Astrocyte (in vitro differentiated cells and primary cell): ENCODE results near the gene PPP1R13B. TPM values are rescaled to one million over a fixed set of nuclear protein-coding genes. Genes with fewer than 3 reads are reported as not detected.

ENCODE experiments used
- DNase-seq: peaks from one replicate; pipeline ENCODE4 v3.0.0-alpha.2; 2010; ENCODE audit warnings: low read depth
- FAIRE-seq: peaks from 2 replicates; lab custom pipeline; 2011; peaks lifted over from hg19 to GRCh38; lab: Jason Lieb, UNC
- H2AFZ ChIP-seq: 2 replicates; pipeline ENCODE4 v1.6.0; 2012; ENCODE audit warnings: low read depth, low read length, inconsistent platforms
- H3K27ac ChIP-seq: 2 replicates; pipeline ENCODE4 v1.5.1; 2011; ENCODE audit warnings: low read depth, low read length, inconsistent platforms
- H3K27me3 ChIP-seq: 2 replicates; pipeline ENCODE4 v1.6.0; 2011; ENCODE audit warnings: low read length, inconsistent platforms; ENCODE audit not compliant: insufficient read depth
- H3K36me3 ChIP-seq: 2 replicates; pipeline ENCODE4 v1.5.1; 2011; ENCODE audit warnings: low read length, inconsistent platforms; ENCODE audit not compliant: insufficient read depth
- H3K4me1 ChIP-seq: 2 replicates; pipeline ENCODE4 v1.5.1; 2011; ENCODE audit warnings: low read length, inconsistent platforms; ENCODE audit not compliant: insufficient read depth
- H3K4me2 ChIP-seq: 2 replicates; pipeline ENCODE4 v1.6.0; 2012; ENCODE audit warnings: low read length, inconsistent platforms
- H3K4me3 ChIP-seq: 2 replicates; pipeline ENCODE4 v1.5.1; 2011; ENCODE audit warnings: low read depth, mild to moderate bottlenecking, low read length, inconsistent platforms; ENCODE audit not compliant: insufficient read depth
- H3K79me2 ChIP-seq: 2 replicates; pipeline ENCODE4 v1.6.0; 2012; ENCODE audit warnings: mild to moderate bottlenecking, low read length, inconsistent platforms; ENCODE audit not compliant: insufficient read depth
- H3K9ac ChIP-seq: 2 replicates; pipeline ENCODE4 v1.6.0; 2012; ENCODE audit warnings: mild to moderate bottlenecking, low read length, inconsistent platforms
- H3K9me3 ChIP-seq: 2 replicates; pipeline ENCODE4 v1.5.1; 2012; ENCODE audit warnings: low read depth, mild to moderate bottlenecking, low read length, inconsistent platforms; ENCODE audit not compliant: insufficient read depth
- H4K20me1 ChIP-seq: 2 replicates; pipeline ENCODE4 v1.6.0; 2012; ENCODE audit warnings: low read length, inconsistent platforms; ENCODE audit not compliant: insufficient read depth
- H3K27ac Mint-ChIP-seq: one replicate; pipeline ENCODE4 v1.8.0; 2021; ENCODE audit warnings: mild to moderate bottlenecking, mixed read lengths; ENCODE audit not compliant: unreplicated experiment
- H3K27me3 Mint-ChIP-seq: one replicate; pipeline ENCODE4 v1.8.0; 2021; ENCODE audit warnings: low read depth, mixed read lengths; ENCODE audit not compliant: unreplicated experiment
- H3K36me3 Mint-ChIP-seq: one replicate; pipeline ENCODE4 v1.8.0; 2021; ENCODE audit warnings: low read depth, mixed read lengths; ENCODE audit not compliant: unreplicated experiment
- H3K4me1 Mint-ChIP-seq: one replicate; pipeline ENCODE4 v1.8.0; 2021; ENCODE audit warnings: low read depth, mixed read lengths; ENCODE audit not compliant: unreplicated experiment
- H3K4me3 Mint-ChIP-seq: one replicate; pipeline ENCODE4 v1.8.0; 2021; ENCODE audit warnings: mild to moderate bottlenecking, moderate library complexity, mixed read lengths; ENCODE audit not compliant: unreplicated experiment
- H3K9me3 Mint-ChIP-seq: one replicate; pipeline ENCODE4 v1.8.0; 2021; ENCODE audit warnings: mild to moderate bottlenecking, mixed read lengths; ENCODE audit not compliant: unreplicated experiment
- CTCF ChIP-seq: IDR thresholded peaks from 2 replicates; pipeline ENCODE4 v1.5.1; 2011; ENCODE audit warnings: low read depth, mild to moderate bottlenecking, inconsistent platforms, low read length, moderate library complexity; ENCODE audit not compliant: insufficient read depth
- EZH2 ChIP-seq: IDR thresholded peaks from 2 replicates; pipeline ENCODE4 v1.6.1; 2012; ENCODE audit warnings: mild to moderate bottlenecking, low read length, inconsistent platforms; ENCODE audit not compliant: insufficient read depth
- total RNA-seq: library from RNA; stranded (reverse); gene quantifications from 2 replicates; pipeline ENCODE4 v1.2.1, GENCODE V29; 2021

Gene PPP1R13B
- total RNA-seq, 1 donor from 2014 or later = 7.0 TPM

DNA sequence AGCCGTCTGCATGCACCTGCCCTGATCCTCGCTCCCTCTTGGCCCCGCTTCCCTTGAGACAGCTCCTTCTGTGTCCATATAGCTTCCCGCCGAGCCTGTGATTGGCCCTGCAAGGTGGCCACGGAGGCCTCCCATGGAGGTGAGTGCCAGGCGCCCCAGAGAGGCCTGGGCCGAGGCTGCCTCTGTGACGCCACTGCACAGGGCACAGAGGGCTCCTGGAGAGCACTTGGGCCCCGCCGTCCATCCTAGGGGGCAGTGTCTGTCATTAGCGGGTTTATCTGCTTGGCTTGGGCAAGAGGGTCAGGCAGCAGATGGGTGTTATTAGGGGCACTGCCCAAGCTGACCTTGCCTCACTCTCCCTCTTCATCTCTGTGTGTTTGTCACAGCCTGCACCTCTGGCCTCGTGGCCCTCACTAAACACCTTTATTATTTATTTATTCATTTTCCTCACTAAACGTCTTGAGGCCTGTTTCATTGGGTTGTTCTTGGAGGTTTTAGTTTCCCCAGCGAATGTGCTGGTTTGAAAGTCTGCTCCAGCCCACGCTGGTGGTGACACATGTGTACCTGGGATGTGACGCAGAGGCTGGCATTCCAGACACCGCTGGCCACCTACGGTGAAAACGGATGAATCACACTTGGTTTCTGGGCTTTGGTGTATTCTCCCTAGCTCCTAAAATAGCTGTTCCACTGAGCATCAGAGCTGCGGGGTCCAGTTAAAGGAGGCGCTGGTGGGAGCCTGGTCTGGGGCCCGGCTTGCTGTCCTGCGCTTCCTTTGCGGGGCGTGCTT is 125.8 kb downstream of the PPP1R13B start:
- Mint-ChIP-seq H3K27me3 (no peaks in the 10 kb centered on the region), H3K9me3 (no peaks in the 10 kb centered on the region), H3K27ac (peak overlapping the region; percentile 87), H3K4me3 (peak overlapping the region; percentile 75), H3K4me1 (peaks cover 34% of the 10 kb centered on the region), H3K36me3 (peaks cover 4% of the 10 kb centered on the region)
- Histone ChIP-seq H4K20me1 (peaks cover 82% of the 10 kb centered on the region), H3K79me2 (peaks cover 94% of the 10 kb centered on the region), H3K27me3 (no peaks in the 10 kb centered on the region), H3K4me2 (peak overlapping the region; percentile 74), H3K4me3 (no peak overlapping the region), H3K9me3 (no peaks in the 10 kb centered on the region), H3K4me1 (peaks cover 57% of the 10 kb centered on the region), H3K9ac (peak overlapping the region; percentile 66), H2AFZ (no peak overlapping the region), H3K36me3 (no peaks in the 10 kb centered on the region), H3K27ac (peak overlapping the region; percentile 88)
- peak; percentile 88 for FAIRE-seq
- peak; percentile 88 for DNase-seq
- TF ChIP-seq CTCF (no peak), EZH2 (no peak)

DNA sequence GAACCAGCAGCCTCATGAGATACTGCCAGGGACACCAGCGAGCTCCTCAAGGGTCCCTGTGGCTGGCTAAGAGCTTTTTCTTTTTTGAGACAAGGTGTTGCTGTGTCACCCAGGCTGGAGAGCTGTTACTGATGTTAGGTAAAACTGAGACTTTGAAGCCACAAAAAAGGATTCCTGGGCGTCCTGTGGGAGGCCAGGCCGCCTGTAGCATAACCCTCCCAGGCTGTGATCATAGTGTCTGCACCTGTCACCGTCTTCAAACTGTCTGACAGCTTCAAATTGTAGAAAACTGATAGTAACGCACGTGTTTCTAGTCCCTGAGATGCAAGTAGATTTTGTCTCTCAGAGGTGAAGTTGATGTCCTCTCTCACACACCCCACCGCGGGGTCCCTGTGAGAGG is 127.6 kb downstream of the PPP1R13B start:
- H3K79me2 ChIP-seq = peaks cover 84% of the 10 kb centered on the region
- H2AFZ ChIP-seq = no peak overlapping the region
- no peak for TF ChIP-seq EZH2
- no peak for TF ChIP-seq CTCF
- peaks cover 4% of the 10 kb centered on the region for H3K36me3 Mint-ChIP-seq
- H3K9me3 ChIP-seq = no peaks in the 10 kb centered on the region
- no peaks in the 10 kb centered on the region for H3K27me3 Mint-ChIP-seq
- no peaks in the 10 kb centered on the region for H3K9me3 Mint-ChIP-seq
- H3K4me1 ChIP-seq = peaks cover 60% of the 10 kb centered on the region
- peaks cover 34% of the 10 kb centered on the region for H3K4me1 Mint-ChIP-seq
- H3K36me3 ChIP-seq = no peaks in the 10 kb centered on the region
- H3K9ac ChIP-seq = no peak overlapping the region
- H4K20me1 ChIP-seq = peaks cover 66% of the 10 kb centered on the region
- no peak overlapping the region for H3K4me3 ChIP-seq
- no peak overlapping the region for H3K4me2 ChIP-seq
- H3K27ac ChIP-seq = no peak overlapping the region
- H3K27ac Mint-ChIP-seq = no peak overlapping the region
- H3K4me3 Mint-ChIP-seq = no peak overlapping the region
- FAIRE-seq (no peak), DNase-seq (no peak)
- H3K27me3 ChIP-seq = no peaks in the 10 kb centered on the region

- H3K27ac Mint-ChIP-seq = no peak overlapping the region
- H3K4me3 Mint-ChIP-seq = peak overlapping the region; percentile 76
- peak; percentile 84 for DNase-seq
- FAIRE-seq = no peak
- peaks cover 65% of the 10 kb centered on the region for H4K20me1 ChIP-seq
- peak overlapping the region; percentile 14 for H3K27ac ChIP-seq
- H3K4me2 ChIP-seq = peak overlapping the region; percentile 99
- peaks cover 4% of the 10 kb centered on the region for H3K36me3 Mint-ChIP-seq
- H3K4me3 ChIP-seq = no peak overlapping the region
- H3K9me3 ChIP-seq = no peaks in the 10 kb centered on the region
- no peaks in the 10 kb centered on the region for H3K36me3 ChIP-seq
- TF ChIP-seq CTCF (no peak), EZH2 (no peak)
- H3K9me3 Mint-ChIP-seq = no peaks in the 10 kb centered on the region
- H3K4me1 Mint-ChIP-seq = peaks cover 34% of the 10 kb centered on the region
- H3K79me2 ChIP-seq = peaks cover 83% of the 10 kb centered on the region
- no peak overlapping the region for H2AFZ ChIP-seq
- peak overlapping the region; percentile 15 for H3K9ac ChIP-seq
- H3K27me3 Mint-ChIP-seq = no peaks in the 10 kb centered on the region
- H3K27me3 ChIP-seq = no peaks in the 10 kb centered on the region
- H3K4me1 ChIP-seq = peaks cover 55% of the 10 kb centered on the region
These were observed 128.8 kb downstream of the PPP1R13B start for GRCh38 chr14:103718572-103718971.
